ENCODE measurements around the gene STK32A.
"Not testable (repeated sequence)": the region's sequence is repeated elsewhere in the genome, so short reads cannot be mapped to it uniquely, and the experiment has no call there.

Gene STK32A

GRCh38 chr5:147234825-147235635 lies at the start of gene STK32A:
Gene STK32A, plus strand, starts transcription at chr5:147235026. Its CDS starts 4,609 bp downstream, at chr5:147239635.
- no peak for DNase-seq (ENCODE audit: low read depth in 2 of 2)

GRCh38 chr5:147187099-147187540 lies 47.7 kb upstream of the STK32A start:
- no peak for DNase-seq (ENCODE audit: low read depth in 2 of 2)

GRCh38 chr5:147188200-147189108 lies 46.4 kb upstream of the STK32A start:
- DNase-seq (ENCODE audit: low read depth in 2 of 2) = peak in 1 of 2 donors; percentile 0

GRCh38 chr5:147189109-147189424 lies 45.8 kb upstream of the STK32A start:
- DNase-seq (ENCODE audit: low read depth in 2 of 2) = no peak

GRCh38 chr5:147190331-147190730 lies 44.5 kb upstream of the STK32A start:
- DNase-seq (ENCODE audit: low read depth in 2 of 2) = no peak

GRCh38 chr5:147193123-147193522 lies 41.7 kb upstream of the STK32A start:
- DNase-seq (ENCODE audit: low read depth in 2 of 2) = no peak

- no peak for DNase-seq (ENCODE audit: low read depth in 2 of 2)
Observed at GRCh38 chr5:147200004-147200403, 34.8 kb upstream of the STK32A start.

- DNase-seq (ENCODE audit: low read depth in 2 of 2) = no peak
Observed at GRCh38 chr5:147203213-147203612, 31.6 kb upstream of the STK32A start.

GRCh38 chr5:147204576-147204975 lies 30.2 kb upstream of the STK32A start:
- no peak for DNase-seq (ENCODE audit: low read depth in 2 of 2)

GRCh38 chr5:147208134-147208533 lies 26.7 kb upstream of the STK32A start:
- no peak for DNase-seq (ENCODE audit: low read depth in 2 of 2)

GRCh38 chr5:147216552-147217154 lies 18.2 kb upstream of the STK32A start:
- no peak for DNase-seq (ENCODE audit: low read depth in 2 of 2)

- DNase-seq (ENCODE audit: low read depth in 2 of 2) = no peak
Observed at GRCh38 chr5:147223343-147223742, 11.5 kb upstream of the STK32A start.

- no peak for DNase-seq (ENCODE audit: low read depth in 2 of 2)
Observed at GRCh38 chr5:147223948-147224791, 10.7 kb upstream of the STK32A start.

- DNase-seq (ENCODE audit: low read depth in 2 of 2) = no peak
Observed at GRCh38 chr5:147225938-147226337, 8.9 kb upstream of the STK32A start.

GRCh38 chr5:147226512-147226911 lies 8.3 kb upstream of the STK32A start:
- DNase-seq (ENCODE audit: low read depth in 2 of 2) = no peak

- DNase-seq (ENCODE audit: low read depth in 2 of 2) = no peak
Observed at GRCh38 chr5:147234239-147234824, 494 bp upstream of the STK32A start.

- DNase-seq (ENCODE audit: low read depth in 2 of 2) = no peak
Observed at GRCh38 chr5:147240266-147240985, 5.6 kb downstream of the STK32A start.

- not testable (repeated sequence) for DNase-seq (ENCODE audit: low read depth in 2 of 2)
Observed at GRCh38 chr5:147243238-147243637, 8.4 kb downstream of the STK32A start.

- DNase-seq (ENCODE audit: low read depth in 2 of 2) = no peak
Observed at GRCh38 chr5:147245381-147246165, 10.7 kb downstream of the STK32A start.

GRCh38 chr5:147248561-147248960 lies 13.7 kb downstream of the STK32A start:
- DNase-seq (ENCODE audit: low read depth in 2 of 2) = no peak
